ENCODE data around the gene DSCAML1.

- TF ChIP-seq POLR2A (IDR thresholded peaks at IDR 0.05; ENCODE audit: borderline replicate concordance, extremely low read depth, insufficient read depth, insufficient read length) (no peak), REST (IDR thresholded peaks at IDR 0.05; ENCODE audit: low read depth) (no peak), CTCF (IDR thresholded peaks at IDR 0.05 in 2 of 3, conservative IDR thresholded peaks at IDR 0.05 in 1 of 3; ENCODE audit: borderline replicate concordance in 1 of 3, insufficient read depth in 1 of 3, low read depth in 2 of 3, low read length in 2 of 3) (no peak)
Observed at GRCh38 chr11:117842131-117842941, 45.3 kb upstream of the DSCAML1 start.

Data from HCT116 (cell line).